ENCODE data around the gene LCOR. TPM values are rescaled to one million over a fixed set of nuclear protein-coding genes. Genes with fewer than 3 reads are reported as not detected.

LCOR gene
- total RNA-seq, 1 donor from 2014 or later = 110 TPM

DNA sequence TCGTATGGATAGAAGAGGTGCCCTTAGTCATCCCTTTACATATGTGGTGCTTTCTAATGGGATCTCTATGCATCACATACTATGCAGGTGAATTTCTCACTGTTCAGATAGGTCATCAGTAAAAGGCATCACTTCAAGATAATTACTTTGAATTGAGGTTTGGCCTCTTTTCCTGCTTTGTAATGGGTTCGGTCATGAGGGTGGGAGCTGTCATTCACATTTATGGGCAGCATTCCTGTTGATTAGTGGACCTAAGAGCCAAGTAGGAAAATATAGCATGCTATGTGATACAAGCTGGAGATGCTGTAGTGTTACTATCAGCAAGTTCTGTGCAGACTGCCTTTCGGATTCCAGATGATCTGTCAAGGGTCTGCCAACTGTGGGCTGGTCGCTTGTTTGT is 156.3 kb downstream of the LCOR start:
- no peak for DNase-seq

DNA sequence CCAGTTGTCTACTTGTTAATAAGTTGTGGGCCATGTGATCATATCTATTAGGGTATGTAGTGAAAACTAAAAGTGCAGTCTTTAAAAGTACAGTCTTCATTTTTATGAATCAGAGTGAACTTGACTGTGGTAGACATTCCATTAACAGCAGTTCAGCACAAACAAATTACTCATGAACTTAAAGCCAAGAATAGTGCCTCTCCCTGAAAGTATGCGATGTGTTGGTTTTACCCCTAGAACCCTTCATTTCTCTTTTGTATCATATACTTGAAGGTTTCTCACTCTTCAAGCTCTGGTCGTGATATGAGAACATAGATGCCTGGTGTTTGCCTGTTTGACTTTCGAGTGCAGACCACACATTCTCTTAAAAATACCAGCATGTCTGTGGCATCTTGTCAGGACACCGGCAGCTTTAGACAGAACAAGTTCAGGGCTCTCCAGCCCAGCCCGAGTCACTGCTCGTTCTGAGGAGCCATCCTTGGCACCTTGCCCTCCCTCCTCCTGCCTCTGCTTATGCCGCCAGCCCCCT is 159.3 kb downstream of the LCOR start:
- DNase-seq = no peak

DNA sequence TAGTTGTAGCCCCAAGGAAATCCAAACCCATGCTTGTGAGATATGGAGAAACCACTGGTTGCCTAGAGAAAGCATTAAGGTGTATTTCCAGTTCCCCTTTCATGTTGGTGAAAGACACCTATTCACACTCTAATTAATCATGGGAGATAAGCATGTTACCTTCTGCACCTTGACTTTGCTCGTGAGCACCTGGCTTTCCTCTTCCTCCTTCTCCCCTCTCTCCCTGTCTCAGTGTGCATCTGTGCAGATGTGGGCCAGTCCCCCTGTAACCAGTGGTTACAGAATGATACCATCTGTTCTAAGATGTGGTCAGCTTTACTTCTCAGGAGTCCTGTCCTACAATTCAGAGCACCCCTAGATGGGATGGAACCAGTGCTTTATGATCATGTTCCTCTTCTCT is 160.6 kb downstream of the LCOR start:
- DNase-seq = no peak

DNA sequence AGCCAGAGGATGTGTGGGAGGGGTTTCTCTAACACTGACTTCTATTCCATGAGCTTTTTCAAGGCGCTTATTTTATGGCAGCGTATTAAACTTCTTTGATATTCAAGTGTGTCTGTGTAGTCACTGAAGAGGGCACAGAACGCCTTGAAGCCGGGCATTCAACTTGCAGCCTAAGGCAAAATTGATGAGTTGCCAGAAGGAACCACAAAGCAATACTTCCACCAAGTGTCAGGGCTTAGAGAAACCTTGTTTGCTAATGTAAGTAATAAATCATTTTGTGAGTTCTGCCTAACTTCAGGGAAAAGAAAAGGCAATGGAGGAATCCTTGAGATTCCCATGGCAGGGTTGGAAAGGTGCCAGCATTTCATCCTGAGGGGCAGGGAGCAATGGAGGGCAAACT is 163.8 kb downstream of the LCOR start:
- DNase-seq = no peak

DNA sequence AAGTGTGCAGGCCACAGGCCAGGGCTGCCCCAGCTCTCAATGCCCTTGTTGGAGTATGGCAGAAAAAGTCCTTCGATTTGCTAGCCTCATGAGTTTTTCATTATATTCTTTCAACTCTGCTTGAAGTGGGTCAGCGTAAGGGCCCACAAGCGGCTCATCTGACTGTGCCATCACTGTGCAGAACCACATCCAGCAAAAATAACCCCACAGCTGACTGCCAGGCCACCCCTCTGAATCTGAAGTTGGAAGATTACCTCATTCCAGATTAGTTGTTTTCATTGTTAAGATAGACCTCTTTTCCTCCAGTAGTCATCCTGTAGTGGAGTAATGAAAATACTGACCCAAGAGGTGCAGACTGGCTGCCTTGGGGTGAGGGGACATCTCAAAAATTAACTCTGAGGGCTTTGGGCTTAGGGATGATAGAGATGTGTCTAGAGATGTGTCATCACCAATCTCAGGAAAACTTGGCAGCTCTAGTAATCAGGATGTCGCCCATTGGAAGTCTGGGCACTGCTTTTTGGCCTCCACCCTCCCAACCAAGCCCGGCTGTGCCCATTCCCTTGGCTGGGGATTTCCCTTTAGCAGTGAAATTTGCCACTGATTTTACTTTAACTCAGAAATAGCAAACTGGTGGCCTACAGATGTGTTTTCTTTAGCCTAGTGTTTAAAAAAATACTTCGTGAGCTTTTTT is 164.3 kb downstream of the LCOR start:
- DNase-seq = no peak

DNA sequence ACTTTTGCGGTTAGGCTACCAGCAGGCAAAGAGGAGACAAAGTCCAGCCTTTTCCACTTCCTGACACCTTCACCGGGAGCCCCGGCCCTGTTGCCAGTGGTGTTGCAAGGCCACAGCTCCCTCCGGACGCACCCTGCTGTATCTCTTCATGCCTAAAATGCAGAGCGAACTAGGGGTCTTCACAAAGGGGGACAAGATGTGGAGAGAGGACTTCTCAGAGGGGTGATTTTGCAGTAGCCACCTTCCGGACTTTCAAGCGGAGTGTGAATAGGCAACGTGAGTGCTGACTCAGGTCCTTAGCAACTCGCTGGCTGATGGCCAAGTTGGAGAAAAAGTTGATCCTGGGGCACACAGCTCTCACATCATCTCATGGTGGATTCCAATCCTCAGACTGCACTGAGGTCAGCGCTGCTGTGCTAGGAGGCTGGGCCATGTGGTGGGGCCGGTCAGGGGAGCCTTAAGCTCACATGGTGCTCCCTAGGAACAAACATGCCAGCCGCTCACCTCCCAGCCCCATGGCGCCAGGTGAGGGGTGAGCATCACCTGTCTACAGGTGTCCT is 166.3 kb downstream of the LCOR start:
- DNase-seq = no peak

DNA sequence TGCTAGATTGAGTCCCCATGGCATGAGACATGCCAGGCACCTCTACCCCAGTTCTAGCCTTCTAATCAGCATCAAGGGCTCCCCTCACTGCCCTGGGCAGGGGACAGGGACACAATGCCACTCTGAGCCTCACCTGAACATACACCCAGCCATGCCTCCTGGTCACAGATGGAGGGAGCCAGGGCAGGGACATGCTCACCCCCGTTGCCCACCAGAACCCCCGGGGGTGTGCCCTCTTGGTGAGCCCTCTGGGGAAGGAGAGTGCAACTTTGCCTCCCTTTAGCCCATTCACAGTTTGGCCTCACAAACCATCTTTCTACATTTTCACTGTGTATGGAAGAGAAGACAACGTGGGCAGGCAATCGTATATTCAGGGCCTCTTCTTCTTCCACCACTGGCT is 167.2 kb downstream of the LCOR start:
- no peak for DNase-seq

DNA sequence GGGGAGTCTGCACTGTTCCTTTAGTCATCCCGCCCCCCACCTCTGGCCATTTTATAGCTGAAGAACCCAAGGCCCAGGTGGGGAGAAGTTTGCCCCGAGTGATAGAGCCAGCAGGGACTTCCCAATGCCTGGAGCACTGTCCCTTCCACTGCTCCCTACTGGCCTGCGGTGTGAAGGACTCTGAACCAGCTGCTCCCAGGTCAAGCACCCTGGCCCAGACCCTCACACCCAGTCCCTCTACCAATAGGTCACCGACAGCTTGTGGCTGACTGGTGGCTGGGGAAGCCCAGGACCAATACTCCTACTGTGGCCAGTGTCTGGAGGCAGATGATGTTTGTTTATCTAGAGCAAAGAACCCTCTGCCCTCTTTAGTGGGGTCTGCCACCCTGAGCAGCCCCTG is 167.9 kb downstream of the LCOR start:
- DNase-seq = no peak

DNA sequence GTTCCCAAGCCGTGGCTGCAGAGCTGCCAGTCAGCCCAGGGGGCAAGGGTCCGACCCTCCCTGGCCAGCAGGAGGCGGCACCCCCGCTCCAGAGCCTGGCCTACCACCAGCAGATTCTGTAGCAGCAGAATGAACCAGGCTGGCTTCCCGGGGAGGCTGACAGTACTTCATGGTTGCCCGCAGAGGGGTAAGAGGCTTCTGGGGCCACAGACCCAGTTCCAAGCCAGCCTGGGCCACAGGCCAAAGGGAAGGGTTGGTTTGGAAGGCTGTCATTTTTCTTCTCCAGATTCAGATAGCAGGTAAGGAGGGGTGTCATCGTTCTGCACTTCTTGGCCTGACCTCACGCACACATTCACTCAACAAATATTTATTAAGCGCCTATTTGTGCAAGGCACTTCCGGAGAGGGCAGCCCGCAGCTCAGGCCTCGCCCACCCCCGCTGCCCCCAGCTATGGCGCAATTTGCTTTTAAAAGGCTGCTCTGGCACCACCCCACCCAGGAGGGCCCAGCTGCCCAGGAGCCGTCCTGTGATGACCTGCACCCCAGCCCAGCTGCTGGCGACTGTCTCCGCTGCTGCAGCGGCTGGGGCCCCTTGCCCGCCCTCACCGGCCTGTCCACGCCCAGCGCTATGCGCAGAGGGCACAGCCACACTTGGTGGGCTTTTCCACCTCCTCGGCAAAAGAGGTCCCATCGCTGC is 168.5 kb downstream of the LCOR start:
- DNase-seq = no peak

DNA sequence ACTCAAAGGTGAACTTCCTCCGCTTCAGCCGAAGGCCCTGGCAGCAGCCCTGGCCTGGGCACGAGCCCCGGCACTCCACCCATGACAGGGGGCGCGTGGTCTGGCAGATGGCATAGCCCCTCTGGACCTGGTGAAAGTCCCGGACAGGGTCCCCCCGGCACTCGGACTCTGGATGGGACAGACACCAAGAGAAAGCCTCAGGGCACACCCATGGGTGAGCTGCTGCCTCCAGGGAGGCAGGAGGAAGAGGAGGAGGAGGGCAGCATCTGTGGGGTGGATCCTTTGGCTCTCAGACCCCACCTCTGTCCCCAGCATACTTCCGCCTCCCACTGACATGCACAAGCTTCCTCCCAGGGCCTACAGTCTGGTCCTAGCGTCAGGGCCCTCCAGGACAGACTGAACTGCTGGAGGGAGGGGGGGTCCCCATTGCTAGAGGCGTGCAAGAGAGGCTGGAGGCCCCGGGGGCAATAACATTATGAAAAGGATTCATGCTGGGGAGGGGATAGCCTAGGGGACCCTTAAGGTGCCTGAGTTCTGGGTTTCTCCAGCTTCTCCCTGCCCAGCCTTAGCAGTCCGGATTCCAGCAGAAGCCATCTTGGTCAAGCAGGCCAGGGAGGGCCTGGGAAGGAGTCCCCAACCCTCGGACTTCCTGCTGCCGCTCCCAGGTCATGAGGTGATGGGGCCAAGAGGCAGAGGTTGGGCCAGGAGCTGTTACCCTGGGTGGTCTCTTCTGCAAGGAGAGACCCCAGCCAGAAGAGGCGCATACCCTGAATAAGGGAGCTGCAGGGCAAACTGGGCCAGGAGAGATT is 169.3 kb downstream of the LCOR start:
- no peak for DNase-seq

DNA sequence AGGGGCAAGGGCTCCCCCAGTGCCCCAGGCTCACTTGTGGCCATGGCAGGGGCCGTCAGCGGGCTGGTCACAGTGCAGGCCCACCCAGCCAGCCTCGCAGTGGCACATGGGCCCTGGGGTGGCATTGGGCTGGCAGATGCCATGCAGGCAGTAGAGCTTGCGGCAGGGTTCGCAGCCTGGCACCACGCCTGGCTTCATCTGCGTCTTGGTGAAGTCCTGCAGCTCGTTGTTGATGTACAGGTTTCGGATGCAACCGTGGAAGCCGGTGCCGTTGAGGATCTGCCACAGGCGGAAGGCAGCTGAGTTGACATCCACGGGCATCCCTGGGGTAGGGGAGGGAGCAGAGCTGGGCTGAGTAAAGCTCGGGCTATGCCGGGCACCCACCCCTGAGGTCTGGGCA is 170.6 kb downstream of the LCOR start:
- DNase-seq = no peak

DNA sequence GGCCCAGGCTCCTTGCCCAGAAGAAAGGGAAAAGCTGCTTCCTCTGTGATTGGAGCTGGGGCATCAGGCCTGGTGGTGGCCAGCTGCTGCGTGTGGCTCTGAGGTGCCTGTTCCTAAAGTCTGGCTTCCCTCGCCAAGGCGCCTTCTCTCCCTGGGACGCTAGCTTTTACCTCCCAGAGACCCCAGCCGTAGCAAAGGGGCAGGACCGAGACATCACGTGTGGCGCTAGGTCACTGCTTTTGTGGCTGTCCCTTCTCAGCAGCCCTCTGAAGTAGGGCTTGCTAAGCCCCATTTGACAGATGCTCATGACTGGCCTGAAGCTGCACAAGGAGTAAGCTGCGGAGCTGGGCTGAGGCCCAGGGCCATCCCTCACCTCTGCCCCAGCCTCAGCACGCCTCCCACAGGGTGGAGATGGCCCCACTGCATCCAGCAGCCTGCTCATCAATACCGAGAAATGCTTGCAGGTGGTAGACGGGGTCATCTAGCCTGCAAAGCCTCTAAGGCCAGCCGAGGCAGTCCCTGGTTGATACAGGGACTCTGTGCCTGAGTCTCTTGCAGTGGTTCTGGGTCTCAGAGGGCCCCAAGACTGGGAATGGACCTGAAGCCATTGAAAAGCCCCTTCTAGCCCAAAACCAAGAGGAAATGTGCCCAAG is 171.2 kb downstream of the LCOR start:
- no peak for DNase-seq

DNA sequence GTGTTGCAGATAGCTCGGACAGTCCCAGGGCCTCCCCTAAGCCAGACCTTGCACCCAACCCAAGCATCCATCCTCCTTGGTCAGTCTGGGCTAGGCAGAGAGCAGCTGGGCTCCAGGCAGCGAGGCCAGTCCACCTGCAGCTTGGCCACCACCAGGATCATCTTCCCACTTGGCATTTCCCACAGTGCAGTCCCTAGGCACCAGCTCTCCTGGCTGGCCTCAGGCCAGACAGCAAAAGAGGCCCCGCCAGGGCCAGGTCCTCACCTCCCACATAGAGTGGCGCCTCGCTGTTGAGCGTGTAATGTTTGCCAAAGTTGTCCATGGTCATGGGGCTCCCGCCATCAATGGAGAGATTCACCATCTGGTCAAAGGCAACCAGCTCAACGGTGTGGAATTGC is 171.7 kb downstream of the LCOR start:
- no peak for DNase-seq

DNA sequence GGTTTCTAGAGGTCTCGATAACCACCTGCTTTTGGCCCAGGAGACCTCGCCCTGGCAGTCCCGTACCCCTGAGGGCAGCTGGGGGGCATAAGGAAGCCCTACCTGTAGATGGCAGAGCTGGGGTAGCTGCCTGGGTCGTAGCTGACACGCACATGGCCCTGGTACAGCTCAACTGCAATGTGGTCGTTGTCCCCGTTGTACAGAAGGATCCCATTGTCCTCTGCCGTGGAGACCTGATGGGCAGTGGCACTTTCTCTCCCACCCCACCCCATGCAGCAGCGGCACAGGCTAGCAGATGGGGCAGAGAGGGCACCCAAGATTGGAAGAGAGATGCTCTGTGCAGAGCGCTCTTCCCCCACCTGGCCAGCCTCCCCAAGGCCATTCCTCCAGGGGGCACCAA is 172.5 kb downstream of the LCOR start:
- no peak for DNase-seq

DNA sequence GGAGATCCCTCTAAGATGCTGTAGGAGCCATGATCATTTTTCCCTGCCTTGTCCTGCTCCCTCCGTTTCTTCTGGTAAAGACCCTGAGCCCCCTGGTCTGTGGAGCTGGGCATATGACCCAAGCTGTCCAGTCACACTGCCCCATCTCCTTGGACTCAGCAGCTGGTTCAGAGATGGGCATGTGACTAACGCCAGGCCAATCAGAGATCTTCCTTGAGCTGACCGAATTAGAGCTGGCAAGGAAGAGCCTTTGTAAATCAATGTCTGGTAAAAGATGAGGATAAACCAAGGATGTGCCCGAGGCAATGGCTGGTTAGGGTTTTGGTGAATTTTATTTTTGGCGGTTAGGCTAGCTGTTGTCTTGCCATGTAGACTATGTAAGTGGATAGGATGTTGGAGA is 173.3 kb downstream of the LCOR start:
- DNase-seq = no peak

DNA sequence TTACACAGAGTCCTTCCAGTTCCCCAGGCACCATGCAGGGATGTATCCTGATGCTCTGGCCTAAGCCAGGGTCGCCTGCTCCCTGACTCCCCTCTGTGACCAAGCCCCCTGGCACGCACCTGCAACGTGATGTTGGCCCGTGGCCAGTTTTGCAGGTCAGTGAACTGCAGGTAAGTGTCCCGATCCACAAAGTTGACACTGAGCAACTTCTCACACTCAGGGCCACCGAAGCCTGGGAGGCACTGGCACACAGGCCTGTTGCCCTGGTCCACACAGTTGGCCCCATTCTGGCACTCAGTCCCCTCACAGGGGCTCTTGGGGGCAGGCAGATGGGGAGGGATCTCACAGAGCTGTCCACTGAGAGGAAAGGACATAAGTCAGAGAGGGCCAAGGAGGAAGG is 174.3 kb downstream of the LCOR start:
- no peak for DNase-seq

DNA sequence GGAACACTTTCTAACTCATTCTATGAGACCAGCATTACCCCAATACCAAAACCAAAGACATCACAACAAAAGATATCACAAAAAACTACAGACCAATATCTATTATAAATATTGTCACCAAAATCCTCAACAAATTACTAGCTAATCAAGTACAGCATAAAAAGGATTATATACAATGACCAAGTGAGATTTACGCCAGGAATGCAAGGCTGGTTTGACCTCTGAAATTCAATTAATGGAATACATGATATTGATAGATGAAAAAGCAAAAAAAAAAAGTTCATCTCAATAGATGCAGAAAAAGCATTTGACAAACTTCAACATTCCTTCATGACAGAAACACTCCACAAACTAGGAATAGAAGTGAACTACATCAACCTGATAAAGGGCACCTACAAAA is 175.3 kb downstream of the LCOR start:
- DNase-seq = no peak

DNA sequence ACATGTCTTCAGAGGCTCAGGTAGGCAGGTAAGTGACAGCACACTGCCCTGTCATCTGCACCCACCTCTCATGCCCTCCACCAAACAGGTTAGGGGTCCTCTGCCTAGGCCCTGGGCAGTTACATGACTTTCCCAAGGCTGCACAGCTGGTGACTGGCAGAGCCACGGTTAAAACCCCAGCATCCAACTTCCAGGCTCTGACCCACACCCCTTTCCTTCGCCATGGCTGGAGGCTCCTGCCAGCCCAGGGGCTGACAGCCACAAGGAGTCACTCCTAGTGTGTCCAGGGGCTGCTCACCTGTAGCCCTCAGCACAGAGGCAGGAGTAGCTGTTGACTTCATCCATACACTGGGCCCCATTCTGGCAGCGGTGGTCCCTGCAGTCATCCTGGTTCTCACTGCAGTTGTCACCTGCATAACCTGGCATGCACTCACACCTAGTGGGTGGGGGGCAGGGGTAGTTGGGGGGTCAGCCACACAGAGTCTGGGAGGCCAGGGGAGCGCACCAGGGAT is 178.7 kb downstream of the LCOR start:
- no peak for DNase-seq

DNA sequence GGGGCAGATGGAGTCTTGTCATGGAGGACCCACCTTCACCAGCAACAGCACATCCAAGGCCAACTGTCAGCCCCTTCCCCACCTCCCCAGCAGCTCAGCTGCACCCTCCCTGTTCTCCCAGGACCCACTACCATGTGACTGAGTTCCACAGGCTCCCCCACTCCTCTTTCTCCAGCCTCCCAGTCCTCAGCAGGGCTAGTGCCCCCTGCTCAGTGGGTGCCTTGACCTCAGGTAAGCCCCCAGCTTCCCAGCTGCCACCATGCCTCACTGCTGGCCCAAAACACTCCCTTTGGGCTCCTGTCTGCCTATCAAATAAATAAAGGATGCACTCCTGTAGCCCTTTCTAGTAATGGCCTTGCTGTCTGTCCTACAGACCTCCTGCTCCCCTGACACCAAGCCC is 179.3 kb downstream of the LCOR start:
- no peak for DNase-seq

DNA sequence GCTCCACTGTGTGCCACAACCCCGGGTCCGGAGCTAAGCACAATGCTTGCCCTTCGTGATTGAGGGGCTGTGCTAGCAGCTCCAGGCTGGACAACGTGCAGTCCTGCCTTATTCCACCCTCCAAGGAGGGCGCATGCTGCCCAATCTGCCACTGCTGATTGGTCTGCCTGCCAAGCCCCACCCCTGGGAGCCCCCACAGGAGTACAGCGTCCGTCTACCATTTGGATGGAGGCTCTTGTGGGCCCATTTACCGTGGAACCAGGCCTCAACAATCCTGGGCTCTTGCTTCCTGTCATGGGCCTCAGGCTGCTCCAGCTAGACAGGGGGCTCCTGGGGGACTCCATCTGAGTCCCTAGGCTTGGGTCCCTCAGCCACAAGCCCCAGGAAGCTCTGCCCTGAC is 180.4 kb downstream of the LCOR start:
- DNase-seq = no peak

DNA sequence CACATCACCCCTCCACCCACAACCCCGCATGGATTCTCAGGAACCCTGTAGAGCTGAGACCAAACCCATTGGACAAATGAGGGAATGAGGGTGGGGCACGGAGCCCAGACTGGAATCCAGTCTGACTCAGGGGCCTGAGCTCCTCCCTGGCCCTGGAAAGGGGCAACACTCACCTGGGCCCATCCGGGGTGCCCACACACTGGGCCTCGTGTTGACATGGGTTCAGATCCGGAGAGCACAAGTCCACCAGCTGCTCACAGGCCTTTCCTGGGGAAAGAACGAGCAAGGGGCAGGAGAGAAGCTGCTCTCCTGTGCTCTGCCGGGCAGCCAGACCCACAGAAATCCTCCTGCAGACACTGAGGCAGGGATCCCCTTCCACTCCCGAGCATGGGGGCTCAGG is 181.5 kb downstream of the LCOR start:
- DNase-seq = no peak

DNA sequence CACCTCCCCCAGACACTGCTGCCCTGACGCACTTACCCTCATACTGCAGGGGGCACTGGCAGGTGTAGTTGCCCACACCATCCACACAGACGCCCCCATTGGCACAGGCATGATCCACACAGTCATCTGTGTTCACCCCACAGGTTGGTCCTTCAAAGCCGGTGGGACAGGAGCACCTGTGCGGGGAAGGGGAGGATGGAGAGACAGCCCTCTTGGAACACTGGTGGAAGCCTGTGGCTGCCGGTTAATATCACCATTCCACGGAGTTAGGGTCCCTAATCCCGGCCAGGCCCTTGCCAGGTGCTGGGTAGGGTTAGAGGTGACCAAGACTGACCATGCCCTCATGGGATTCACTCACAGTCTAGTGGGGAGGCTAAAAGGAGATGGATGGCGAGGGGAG is 181.9 kb downstream of the LCOR start:
- DNase-seq = no peak

All from occipital lobe (tissue), 2 donors.